Ovary (tissue), 9 donors: ENCODE results near the gene UNC5CL. TPM values are rescaled to one million over a fixed set of nuclear protein-coding genes. Genes with fewer than 3 reads are reported as not detected.

Experiments used
- DNase-seq, 5 donors: peaks; one replicate each; pipeline ENCODE4 v3.0.0-alpha.2; 2019 to 2020
- H3K27ac ChIP-seq, 2 donors: fragments of 200-600 bp; one replicate each; pipeline versions ENCODE4 v1.5.1 to v1.8.0; 2019 to 2022
- H3K27me3 ChIP-seq: fragments of 200-600 bp; one replicate; pipeline ENCODE4 v1.8.0; 2022
- H3K36me3 ChIP-seq: fragments of 200-600 bp; sonication (generic); one replicate; pipeline ENCODE4 v1.5.1; 2019
- H3K4me1 ChIP-seq: one replicate; pipeline ENCODE4 v1.8.1; 2013; ENCODE audit warnings: mild to moderate bottlenecking, moderate library complexity; ENCODE audit not compliant: insufficient read depth
- H3K4me3 ChIP-seq: fragments of 200-600 bp; sonication (generic); one replicate; pipeline ENCODE4 v1.5.1; 2017
- H3K9me3 ChIP-seq, 2 donors: fragments of 200-600 bp in 1 of 2; sonication (generic) in 1 of 2; one replicate each; pipeline versions ENCODE4 v1.5.1 to v1.8.1; 2013 to 2019; ENCODE audit warnings: mild to moderate bottlenecking in 1 of 2, moderate library complexity in 1 of 2
- CTCF ChIP-seq, 3 donors: fragments of 450-650 bp in 2 of 3; fragments of 200-600 bp in 1 of 3; IDR thresholded peaks; one replicate each; pipeline versions ENCODE4 v1.5.1 to v1.8.0; 2016 to 2022; ENCODE audit warnings: antibody characterized with exemption in 3 of 3, mild to moderate bottlenecking in 1 of 3
- EP300 ChIP-seq: sonication (generic); formaldehyde crosslinking; IDR thresholded peaks from one replicate; pipeline ENCODE4 v1.6.1; 2017; ENCODE audit warnings: antibody characterized with exemption
- POLR2A ChIP-seq: fragments of 450-650 bp; IDR thresholded peaks from one replicate; pipeline ENCODE4 v1.6.1; 2017; ENCODE audit warnings: antibody characterized with exemption, mild to moderate bottlenecking, moderate library complexity
- WGBS, 3 donors: extraction: QIAGEN DNeasy Blood & Tissue Kit in 1 of 3; methylation state at CpG; one replicate each; pipeline versions ENCODE4 v1.1.5 to v1.1.7; 2013 to 2017; 5-methylcytosine and 5-hydroxymethylcytosine counted together
- intact Hi-C, 4 donors: fragments of 100-400 bp; cut with DNase I; formaldehyde crosslinking; loops; one replicate each; pipeline versions ENCODE4 v1.11.0 to v1.15.1; 2022 to 2023
- polyA plus RNA-seq, 2 donors: library from polyadenylated mRNA; stranded (reverse); fragments of 200-250 nt in 1 of 2; fragments of 350-450 nt in 1 of 2; fragmentation: Illumina TruSeq in 1 of 2; extraction: RNeasy Lipid Tissue Mini Kit (QIAGEN cat#74804) in 1 of 2; gene quantifications; one replicate each; pipeline ENCODE4 v1.2.3, GENCODE V29; 2013 to 2014
- total RNA-seq, 7 donors: library from RNA; depleted of rRNA in 2 of 7; stranded (reverse); fragments of >200 nt in 2 of 7; fragmentation: NEBNext Ultra II Directional in 3 of 7; extraction: Animal tissue kit (Norgen Biotek cat#: 25700) in 3 of 7; gene quantifications; one replicate each; pipeline versions ENCODE4 v1.1.0 to v1.2.4, GENCODE V29; 2016 to 2023
- donor health status: DM: no; HTN: no; CAD: no; lungs with moderate emphysema.
- donor health status: DM: no; HTN: no; CAD: no.
- donor health status: Bipolar disorder and iron deficiency.
- donor health status: DM: yes; HTN: yes; CAD: no.
- donor health status: DM: no; HTN: no; CAD: no.
- donor health status: DM: yes; HTN: yes; CAD: no.

Gene UNC5CL
- total and polyA plus RNA-seq, 9 donors, result 0.60 to 2.1 (median 0.86) TPM

- H3K4me3 ChIP-seq, result no peak overlapping the region
- TF ChIP-seq POLR2A (no peak), CTCF (IDR thresholded peaks at IDR 0.05) (no peak), EP300 (no peak)
- WGBS, 3 donors, result 69 to 79% (median 77%) methylated on average over 4 of the region's 4 CpGs
- no peaks in the 10 kb centered on the region for H3K9me3 ChIP-seq
- no peak overlapping the region for H3K27ac ChIP-seq
- H3K36me3 ChIP-seq, result no peaks in the 10 kb centered on the region
- intact Hi-C loops, result no loop called here
- H3K27me3 ChIP-seq, result no peaks in the 10 kb centered on the region
- peaks cover 5% of the 10 kb centered on the region for H3K4me1 ChIP-seq
- DNase-seq, result no peak
Observed at GRCh38 chr6:41075651-41076626, 36.9 kb upstream of the UNC5CL start.

- Histone ChIP-seq H3K27me3 (no peaks in the 10 kb centered on the region), H3K36me3 (no peaks in the 10 kb centered on the region), H3K27ac (peak overlapping the region in 1 of 2 donors; percentile 99), H3K9me3 (no peaks in the 10 kb centered on the region), H3K4me1 (peaks cover 5% of the 10 kb centered on the region), H3K4me3 (peak overlapping the region; percentile 6)
- intact Hi-C loops, result no loop called here
- peak in 2 of 5 donors; percentile 28 to 41 for DNase-seq
- WGBS, 3 donors, result 37 to 41% (median 37%) methylated on average over 11 of the region's 11 CpGs
- TF ChIP-seq CTCF (IDR thresholded peaks at IDR 0.05) (no peak), EP300 (no peak)
Observed at GRCh38 chr6:41074692-41075436, 35.8 kb upstream of the UNC5CL start.

- DNase-seq, result no peak
- peak overlapping the region; percentile 86 for H3K4me3 ChIP-seq
- intact Hi-C loops, result no loop called here
- no peaks in the 10 kb centered on the region for H3K36me3 ChIP-seq
- H3K27ac ChIP-seq, result peak overlapping the region; percentile 92 to 99
- TF ChIP-seq CTCF (IDR thresholded peaks at IDR 0.05) (no peak), POLR2A (no peak), EP300 (no peak)
- H3K9me3 ChIP-seq, result no peaks in the 10 kb centered on the region
- H3K27me3 ChIP-seq, result no peaks in the 10 kb centered on the region
- WGBS, 3 donors, result 1 to 3% (median 3%) methylated on average over 11 of the region's 11 CpGs
- peaks cover 5% of the 10 kb centered on the region for H3K4me1 ChIP-seq
Observed at GRCh38 chr6:41073968-41074691, 35.1 kb upstream of the UNC5CL start.
